Measurements from ENCODE around the gene ARHGAP29. TPM values are rescaled to one million over a fixed set of nuclear protein-coding genes. Genes with fewer than 3 reads are reported as not detected.

Gene ARHGAP29
- total and polyA plus RNA-seq, 7 donors, result 1.2 to 48.2 (median 23.2) TPM

DNA sequence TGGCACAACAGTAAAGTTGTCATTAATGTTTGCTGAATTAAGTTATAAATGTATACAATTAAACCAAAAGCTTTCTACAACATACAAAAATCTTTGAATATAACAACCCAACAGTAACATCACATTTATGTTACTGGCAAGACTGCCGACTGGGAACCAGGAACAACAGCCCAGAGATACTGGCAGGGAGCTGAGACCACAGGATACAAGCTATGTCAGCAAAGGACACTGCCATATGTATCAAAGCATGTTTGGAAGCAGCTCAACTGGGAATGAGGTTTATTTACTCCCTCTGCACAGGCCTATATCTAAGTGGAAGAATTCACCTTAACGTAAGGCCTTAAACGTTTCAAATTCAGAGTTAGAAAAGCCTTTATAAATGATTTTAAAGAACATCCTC, 50.4 kb downstream of the ARHGAP29 start:
- DNase-seq, result no peak
- TF ChIP-seq EP300 (IDR thresholded peaks at IDR 0.05), result no peak
- TF ChIP-seq, protein P1, sequence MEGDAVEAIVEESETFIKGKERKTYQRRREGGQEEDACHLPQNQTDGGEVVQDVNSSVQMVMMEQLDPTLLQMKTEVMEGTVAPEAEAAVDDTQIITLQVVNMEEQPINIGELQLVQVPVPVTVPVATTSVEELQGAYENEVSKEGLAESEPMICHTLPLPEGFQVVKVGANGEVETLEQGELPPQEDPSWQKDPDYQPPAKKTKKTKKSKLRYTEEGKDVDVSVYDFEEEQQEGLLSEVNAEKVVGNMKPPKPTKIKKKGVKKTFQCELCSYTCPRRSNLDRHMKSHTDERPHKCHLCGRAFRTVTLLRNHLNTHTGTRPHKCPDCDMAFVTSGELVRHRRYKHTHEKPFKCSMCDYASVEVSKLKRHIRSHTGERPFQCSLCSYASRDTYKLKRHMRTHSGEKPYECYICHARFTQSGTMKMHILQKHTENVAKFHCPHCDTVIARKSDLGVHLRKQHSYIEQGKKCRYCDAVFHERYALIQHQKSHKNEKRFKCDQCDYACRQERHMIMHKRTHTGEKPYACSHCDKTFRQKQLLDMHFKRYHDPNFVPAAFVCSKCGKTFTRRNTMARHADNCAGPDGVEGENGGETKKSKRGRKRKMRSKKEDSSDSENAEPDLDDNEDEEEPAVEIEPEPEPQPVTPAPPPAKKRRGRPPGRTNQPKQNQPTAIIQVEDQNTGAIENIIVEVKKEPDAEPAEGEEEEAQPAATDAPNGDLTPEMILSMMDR (IDR thresholded peaks at IDR 0.05), result no peak
- no peak for TF ChIP-seq POLR2AphosphoS5 (IDR thresholded peaks at IDR 0.05)
- no peak for TF ChIP-seq POLR2A (IDR thresholded peaks at IDR 0.05)
- intact Hi-C loops (cut with DNase I), result no loop called here
- peaks cover 0 to 52% (median 7%) of the 10 kb centered on the region in 4 donors for H3K36me3 ChIP-seq
- no peak overlapping the region for H3K27ac ChIP-seq
- no peaks in the 10 kb centered on the region for H3K9me3 ChIP-seq
- 92 to 93% methylated on average over 3 of the region's 3 CpGs for WGBS, 2 donors
- no peak overlapping the region for H3K4me3 ChIP-seq
- H3K4me1 ChIP-seq, result no peaks in the 10 kb centered on the region
- H3K27me3 ChIP-seq, result no peaks in the 10 kb centered on the region

DNA sequence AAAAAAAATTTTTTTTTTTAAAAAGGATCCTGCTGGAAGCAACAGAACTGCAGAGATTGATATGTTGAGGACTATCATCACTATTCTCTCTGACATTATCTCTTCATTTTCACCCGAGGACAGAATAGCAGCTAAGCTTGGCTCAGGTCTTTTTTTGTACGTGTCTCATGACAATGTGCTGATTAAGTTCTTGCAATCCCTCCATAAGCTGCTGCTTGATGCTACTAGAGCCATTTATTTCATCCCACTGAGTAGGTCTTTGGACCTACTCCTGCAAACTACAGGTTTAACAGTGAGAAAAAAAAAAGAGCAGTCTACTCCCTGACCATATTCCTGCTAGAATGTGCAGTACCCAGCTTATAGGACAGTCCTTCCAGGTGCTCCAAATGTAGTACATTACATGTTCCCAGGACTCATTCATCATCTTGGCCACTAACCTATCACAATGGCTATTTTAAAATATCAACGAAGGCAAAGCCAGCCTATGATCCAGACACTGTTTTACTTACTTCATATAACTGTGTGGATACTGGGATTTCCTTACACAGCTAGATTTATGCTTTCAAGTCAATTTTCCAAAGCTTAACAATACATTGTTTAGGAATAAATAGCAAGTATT, 54.1 kb downstream of the ARHGAP29 start:
- 87 to 90% methylated on average over 3 of the region's 3 CpGs for WGBS, 2 donors
- DNase-seq, result no peak
- no peaks in the 10 kb centered on the region for H3K4me1 ChIP-seq
- no peaks in the 10 kb centered on the region for H3K9me3 ChIP-seq
- H3K27me3 ChIP-seq, result no peaks in the 10 kb centered on the region
- H3K27ac ChIP-seq, result no peak overlapping the region
- TF ChIP-seq EP300 (IDR thresholded peaks at IDR 0.05), result no peak
- TF ChIP-seq, protein P1 (IDR thresholded peaks at IDR 0.05), result no peak
- no peak for TF ChIP-seq POLR2AphosphoS5 (IDR thresholded peaks at IDR 0.05)
- TF ChIP-seq POLR2A (IDR thresholded peaks at IDR 0.05), result no peak
- intact Hi-C loops (cut with DNase I), result no loop called here
- no peak overlapping the region for H3K4me3 ChIP-seq
- H3K36me3 ChIP-seq, result peaks cover 0 to 49% (median 7%) of the 10 kb centered on the region in 4 donors

DNA sequence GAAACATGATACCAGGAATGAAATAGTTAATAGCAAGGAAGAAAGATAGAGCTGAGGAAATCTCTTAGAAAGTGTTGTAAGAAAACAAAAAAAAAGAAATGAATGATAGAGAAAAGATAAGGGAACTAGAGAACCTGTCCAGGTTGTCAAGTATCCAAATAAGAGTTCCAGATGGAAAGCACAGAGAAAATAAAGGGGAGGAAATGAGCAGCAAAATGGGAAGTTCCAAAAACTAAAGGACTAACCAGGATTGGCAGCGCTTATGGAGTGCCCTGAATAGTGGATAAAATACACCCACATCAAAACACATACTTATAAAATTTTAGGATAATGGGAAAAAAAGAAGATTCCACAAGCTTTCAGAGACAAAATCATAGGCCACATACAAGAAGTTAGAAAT, 55.2 kb downstream of the ARHGAP29 start:
- H3K36me3 ChIP-seq, result peaks cover 0 to 58% (median 11%) of the 10 kb centered on the region in 4 donors
- H3K27me3 ChIP-seq, result no peaks in the 10 kb centered on the region
- no peaks in the 10 kb centered on the region for H3K9me3 ChIP-seq
- WGBS, 2 donors, result 94 to 96% methylated on average over 1 of the region's 1 CpG
- no peak overlapping the region for H3K4me3 ChIP-seq
- DNase-seq, result no peak
- H3K4me1 ChIP-seq, result no peaks in the 10 kb centered on the region
- TF ChIP-seq, protein P1 (IDR thresholded peaks at IDR 0.05), result no peak
- TF ChIP-seq EP300 (IDR thresholded peaks at IDR 0.05) (no peak), POLR2A (IDR thresholded peaks at IDR 0.05) (no peak), POLR2AphosphoS5 (IDR thresholded peaks at IDR 0.05) (no peak)
- H3K27ac ChIP-seq, result no peak overlapping the region
- intact Hi-C loops (cut with DNase I), result no loop called here

DNA sequence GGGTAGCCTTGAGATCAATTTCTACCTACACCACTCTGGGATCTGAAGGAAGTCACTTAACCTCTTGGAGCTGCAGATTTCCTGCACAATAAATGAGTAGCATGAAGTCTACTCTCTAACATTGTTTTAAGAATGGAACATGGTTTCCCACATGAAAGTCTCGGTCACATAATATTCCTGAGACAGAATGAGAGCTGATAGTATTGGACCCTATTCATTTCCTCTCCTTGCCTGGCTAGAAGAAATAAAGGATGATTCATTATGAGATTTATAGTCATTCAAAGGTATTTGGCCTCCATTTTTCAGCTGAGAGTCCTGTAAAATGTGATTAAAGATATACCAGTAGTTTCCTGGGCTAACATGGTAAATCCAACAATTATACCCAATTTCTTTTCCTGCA, 56.7 kb downstream of the ARHGAP29 start:
- peaks cover 0 to 65% (median 11%) of the 10 kb centered on the region in 4 donors for H3K36me3 ChIP-seq
- no peak overlapping the region for H3K4me3 ChIP-seq
- H3K4me1 ChIP-seq, result no peaks in the 10 kb centered on the region
- no peaks in the 10 kb centered on the region for H3K9me3 ChIP-seq
- no peak for DNase-seq
- 89 to 97% methylated on average over 1 of the region's 1 CpG for WGBS, 2 donors
- no peak overlapping the region for H3K27ac ChIP-seq
- H3K27me3 ChIP-seq, result no peaks in the 10 kb centered on the region
- intact Hi-C loops (cut with DNase I), result no loop called here
- TF ChIP-seq POLR2A (IDR thresholded peaks at IDR 0.05) (no peak), POLR2AphosphoS5 (IDR thresholded peaks at IDR 0.05) (no peak), EP300 (IDR thresholded peaks at IDR 0.05) (no peak)
- TF ChIP-seq, protein P1 (IDR thresholded peaks at IDR 0.05), result no peak

DNA sequence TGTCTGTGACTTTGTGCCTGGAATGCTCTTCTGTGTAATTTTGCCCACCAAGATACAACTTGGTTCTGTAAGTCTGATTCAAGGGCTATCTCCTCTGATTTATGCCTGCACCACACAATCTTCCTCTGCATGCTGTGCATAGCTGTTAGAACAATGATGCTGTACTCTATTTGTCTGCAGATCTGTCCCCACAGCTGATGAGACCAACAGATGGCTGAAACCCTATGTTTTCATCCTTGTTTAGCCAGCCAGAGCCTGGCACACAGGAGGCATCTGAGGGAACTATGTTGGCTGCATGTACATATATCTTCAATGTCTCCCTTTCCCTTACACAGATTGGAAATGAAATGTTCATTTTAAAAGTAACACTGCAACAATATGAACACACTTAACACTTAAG, 58.5 kb downstream of the ARHGAP29 start:
- Histone ChIP-seq H3K27ac (no peak overlapping the region), H3K4me1 (no peaks in the 10 kb centered on the region), H3K36me3 (peaks cover 0 to 54% (median 9%) of the 10 kb centered on the region in 4 donors), H3K27me3 (no peaks in the 10 kb centered on the region), H3K4me3 (no peak overlapping the region), H3K9me3 (no peaks in the 10 kb centered on the region)
- TF ChIP-seq, protein P1 (IDR thresholded peaks at IDR 0.05), result no peak
- TF ChIP-seq POLR2A (IDR thresholded peaks at IDR 0.05), result no peak
- DNase-seq, result no peak
- intact Hi-C loops (cut with DNase I), result no loop called here

All from sigmoid colon (tissue), 7 donors.